Osteocyte (in vitro differentiated cells): ENCODE measurements around the gene MED31. TPM values are rescaled to one million over a fixed set of nuclear protein-coding genes. Genes with fewer than 3 reads are reported as not detected.

Experiments used
- DNase-seq: peaks from one replicate; pipeline ENCODE4 v3.0.0; 2021; ENCODE audit warnings: mixed read lengths; ENCODE audit not compliant: unreplicated experiment; ENCODE audit errors: extremely low spot score
- H3K27ac Mint-ChIP-seq: one replicate; pipeline ENCODE4 v1.8.0; 2021; ENCODE audit warnings: mild to moderate bottlenecking, mixed read lengths; ENCODE audit not compliant: unreplicated experiment
- H3K27me3 Mint-ChIP-seq: one replicate; pipeline ENCODE4 v1.8.0; 2021; ENCODE audit warnings: mixed read lengths; ENCODE audit not compliant: unreplicated experiment
- H3K36me3 Mint-ChIP-seq: one replicate; pipeline ENCODE4 v1.8.0; 2021; ENCODE audit warnings: mixed read lengths; ENCODE audit not compliant: unreplicated experiment
- H3K4me1 Mint-ChIP-seq: one replicate; pipeline ENCODE4 v1.8.0; 2021; ENCODE audit warnings: mixed read lengths; ENCODE audit not compliant: unreplicated experiment
- H3K4me3 Mint-ChIP-seq: one replicate; pipeline ENCODE4 v1.8.0; 2021; ENCODE audit warnings: mild to moderate bottlenecking, moderate library complexity, mixed read lengths; ENCODE audit not compliant: unreplicated experiment
- H3K9me3 Mint-ChIP-seq: one replicate; pipeline ENCODE4 v1.8.0; 2021; ENCODE audit warnings: mixed read lengths; ENCODE audit not compliant: unreplicated experiment
- CTCF ChIP-seq: fragments of 200-600 bp; sonication (generic); IDR thresholded peaks from 2 replicates; pipeline ENCODE4 v1.5.0; 2021; ENCODE audit warnings: antibody characterized with exemption, mild to moderate bottlenecking, moderate library complexity
- total RNA-seq: library from RNA; stranded (reverse); gene quantifications from 2 replicates; pipeline ENCODE4 v1.2.1, GENCODE V29; 2021

Gene MED31
- total RNA-seq, 1 donor from 2014 or later = 17.4 TPM

GRCh38 chr17:6611231-6611630, 40.2 kb downstream of the MED31 start:
- Mint-ChIP-seq H3K27me3 (no peaks in the 10 kb centered on the region), H3K9me3 (no peaks in the 10 kb centered on the region), H3K27ac (no peak overlapping the region), H3K4me3 (no peak overlapping the region), H3K36me3 (peaks cover 45% of the 10 kb centered on the region), H3K4me1 (peaks cover 5% of the 10 kb centered on the region)
- no peak for DNase-seq
- no peak for TF ChIP-seq CTCF

DNA sequence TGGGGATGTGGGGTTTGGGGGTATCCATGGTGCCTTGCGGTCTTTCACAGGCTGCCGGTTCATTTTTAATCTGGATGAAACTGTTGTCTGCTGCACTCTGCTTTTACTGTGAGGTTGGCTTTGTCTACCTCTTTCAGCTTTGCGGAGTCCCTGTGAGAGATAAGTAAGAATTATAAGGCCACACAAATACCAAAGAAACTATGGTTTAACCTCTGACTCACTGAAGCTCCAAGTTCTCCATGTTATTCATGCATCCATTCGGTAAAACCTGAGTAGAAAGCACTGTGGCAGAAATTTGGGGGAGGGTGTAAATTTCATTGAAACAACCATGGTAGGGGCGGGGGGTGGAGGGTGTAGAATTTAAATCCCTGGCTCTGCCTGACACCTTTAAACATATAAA, 41.4 kb downstream of the MED31 start:
- no peak for DNase-seq
- Mint-ChIP-seq H3K9me3 (no peaks in the 10 kb centered on the region), H3K4me1 (peaks cover 5% of the 10 kb centered on the region), H3K4me3 (no peak overlapping the region), H3K27me3 (no peaks in the 10 kb centered on the region), H3K27ac (no peak overlapping the region), H3K36me3 (peaks cover 48% of the 10 kb centered on the region)
- TF ChIP-seq CTCF = no peak

DNA sequence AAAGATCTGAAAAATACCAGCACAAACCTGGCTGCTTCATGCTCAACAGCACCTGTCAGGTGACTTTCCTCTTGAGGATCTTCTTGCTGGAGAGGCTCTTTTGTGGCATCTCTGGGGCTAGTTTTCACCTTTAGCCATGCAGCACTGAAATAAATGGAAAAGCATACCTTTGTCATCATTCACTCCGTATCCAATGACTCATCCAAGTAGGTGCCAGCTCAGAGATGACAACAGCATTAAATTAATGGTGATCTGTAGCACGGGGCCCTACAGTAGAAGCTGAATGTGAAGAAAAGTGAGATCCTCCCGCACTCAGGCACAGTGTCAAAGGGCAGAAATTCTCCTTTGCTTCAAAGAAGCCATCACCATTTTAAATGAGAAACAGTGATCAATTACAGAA, 43.1 kb downstream of the MED31 start:
- no peaks in the 10 kb centered on the region for H3K9me3 Mint-ChIP-seq
- H3K4me3 Mint-ChIP-seq = no peak overlapping the region
- H3K27ac Mint-ChIP-seq = no peak overlapping the region
- peaks cover 45% of the 10 kb centered on the region for H3K36me3 Mint-ChIP-seq
- H3K27me3 Mint-ChIP-seq = no peaks in the 10 kb centered on the region
- peaks cover 11% of the 10 kb centered on the region for H3K4me1 Mint-ChIP-seq
- TF ChIP-seq CTCF = no peak
- DNase-seq = no peak

- Mint-ChIP-seq H3K27me3 (no peaks in the 10 kb centered on the region), H3K4me3 (no peak overlapping the region), H3K27ac (no peak overlapping the region), H3K4me1 (peaks cover 16% of the 10 kb centered on the region), H3K9me3 (no peaks in the 10 kb centered on the region), H3K36me3 (peaks cover 43% of the 10 kb centered on the region)
- no peak for TF ChIP-seq CTCF
- DNase-seq = no peak
These were observed 46.3 kb downstream of the MED31 start for GRCh38 chr17:6605142-6605541.

GRCh38 chr17:6603744-6604325, 47.6 kb downstream of the MED31 start:
- Mint-ChIP-seq H3K27ac (peak overlapping the region; percentile 3), H3K36me3 (peaks cover 36% of the 10 kb centered on the region), H3K4me1 (peaks cover 16% of the 10 kb centered on the region), H3K27me3 (no peaks in the 10 kb centered on the region), H3K4me3 (no peak overlapping the region), H3K9me3 (no peaks in the 10 kb centered on the region)
- TF ChIP-seq CTCF = no peak
- DNase-seq = no peak
